GM23248 (cell line): ENCODE data around the gene ZNF205.

ENCODE experiments used
- EZH2 ChIP-seq: fragments of 200-600 bp; sonication (generic); IDR thresholded peaks from 2 replicates; pipeline ENCODE4 v1.6.1; 2018; ENCODE audit warnings: antibody characterized with exemption, mild to moderate bottlenecking; ENCODE audit not compliant: insufficient read depth, poor library complexity, severe bottlenecking
- EZH2phosphoT487 ChIP-seq: fragments of 200-600 bp; sonication (generic); IDR thresholded peaks from 2 replicates; pipeline ENCODE4 v1.6.1; 2018; ENCODE audit warnings: antibody characterized with exemption, moderate library complexity, mild to moderate bottlenecking, low read depth; ENCODE audit not compliant: insufficient read depth

- TF ChIP-seq EZH2phosphoT487 (no peak), EZH2 (no peak)
Measured at GRCh38 chr16:3115003-3115402, 2.6 kb downstream of the ZNF205 start.
